Ascending aorta (tissue), 2 donors: Measurements from ENCODE around the gene GPX5. TPM values are rescaled to one million over a fixed set of nuclear protein-coding genes. Genes with fewer than 3 reads are reported as not detected.
"Not testable (repeated sequence)": the region's sequence is repeated elsewhere in the genome, so short reads cannot be mapped to it uniquely, and the experiment has no call there.

Experiments
- DNase-seq, 2 donors: peaks; one replicate each; pipeline ENCODE4 v3.0.0-alpha.2; 2019; ENCODE audit warnings: low spot score in 2 of 2
- H3K27ac ChIP-seq, 2 donors: fragments of 200-600 bp; sonication (generic); one replicate each; pipeline ENCODE4 v1.5.1; 2016 to 2017; ENCODE audit warnings: mild to moderate bottlenecking in 1 of 2
- H3K27me3 ChIP-seq: fragments of 200-600 bp; sonication (generic); one replicate; pipeline ENCODE4 v1.5.1; 2017
- H3K36me3 ChIP-seq, 2 donors: fragments of 200-600 bp; sonication (generic); one replicate each; pipeline ENCODE4 v1.5.1; 2016
- H3K4me1 ChIP-seq, 2 donors: fragments of 200-600 bp; sonication (generic); one replicate each; pipeline ENCODE4 v1.5.1; 2016 to 2017; ENCODE audit warnings: mild to moderate bottlenecking in 1 of 2
- H3K4me3 ChIP-seq, 2 donors: fragments of 200-600 bp; sonication (generic); one replicate each; pipeline ENCODE4 v1.5.1; 2016 to 2017; ENCODE audit warnings: mild to moderate bottlenecking in 1 of 2
- H3K9me3 ChIP-seq, 2 donors: fragments of 200-600 bp; sonication (generic); one replicate each; pipeline ENCODE4 v1.5.1; 2016
- CTCF ChIP-seq, 3 experiments: fragments of 200-600 bp in 2 of 3; fragments of 450-650 bp in 1 of 3; sonication (generic) in 2 of 3; IDR thresholded peaks; one replicate each; pipeline ENCODE4 v1.5.1; 2016 to 2019; ENCODE audit warnings: antibody characterized with exemption in 3 of 3, mild to moderate bottlenecking in 1 of 3, moderate library complexity in 1 of 3
- intact Hi-C: fragments of 100-400 bp; cut with DNase I; formaldehyde crosslinking; loops from one replicate; pipeline ENCODE4 v1.15.1; 2023
- total RNA-seq: library from RNA; depleted of rRNA; stranded (reverse); fragments of >200 nt; gene quantifications from one replicate; pipeline ENCODE4 v1.1.0, GENCODE V29; 2016

The GPX5 gene
- total RNA-seq, 1 donor from 2014 or later: not detected

- Histone ChIP-seq H3K27me3 (no peaks in the 10 kb centered on the region), H3K36me3 (no peaks in the 10 kb centered on the region), H3K9me3 (no peaks in the 10 kb centered on the region), H3K4me1 (no peaks in the 10 kb centered on the region), H3K4me3 (no peak overlapping the region), H3K27ac (no peak overlapping the region)
- intact Hi-C loops: no loop called here
- TF ChIP-seq CTCF (IDR thresholded peaks at IDR 0.05): no peak
- no peak for DNase-seq
These were observed 29.4 kb upstream of the GPX5 start for GRCh38 chr6:28496099-28496779.

GRCh38 chr6:28497306-28497705, 28.4 kb upstream of the GPX5 start:
- Histone ChIP-seq H3K27me3 (no peaks in the 10 kb centered on the region), H3K4me3 (no peak overlapping the region), H3K4me1 (no peaks in the 10 kb centered on the region), H3K36me3 (no peaks in the 10 kb centered on the region), H3K9me3 (no peaks in the 10 kb centered on the region), H3K27ac (no peak overlapping the region)
- TF ChIP-seq CTCF (IDR thresholded peaks at IDR 0.05): no peak
- intact Hi-C loops: no loop called here
- no peak for DNase-seq

GRCh38 chr6:28497893-28498292, 27.8 kb upstream of the GPX5 start:
- intact Hi-C loops: no loop called here
- Histone ChIP-seq H3K9me3 (no peaks in the 10 kb centered on the region), H3K4me3 (no peak overlapping the region), H3K27me3 (no peaks in the 10 kb centered on the region), H3K27ac (no peak overlapping the region), H3K36me3 (no peaks in the 10 kb centered on the region), H3K4me1 (no peaks in the 10 kb centered on the region)
- no peak for TF ChIP-seq CTCF (IDR thresholded peaks at IDR 0.05)
- DNase-seq: no peak

- no peaks in the 10 kb centered on the region for H3K9me3 ChIP-seq
- no peak overlapping the region for H3K4me3 ChIP-seq
- H3K36me3 ChIP-seq: no peaks in the 10 kb centered on the region
- no peaks in the 10 kb centered on the region for H3K4me1 ChIP-seq
- TF ChIP-seq CTCF (IDR thresholded peaks at IDR 0.05): no peak
- no peaks in the 10 kb centered on the region for H3K27me3 ChIP-seq
- DNase-seq: no peak
- intact Hi-C loops: no loop called here
- H3K27ac ChIP-seq: no peak overlapping the region
These were observed 24.4 kb upstream of the GPX5 start for GRCh38 chr6:28501259-28501658.

GRCh38 chr6:28502136-28502535, 23.5 kb upstream of the GPX5 start:
- H3K36me3 ChIP-seq, intact Hi-C loops, DNase-seq, H3K4me3 ChIP-seq, H3K9me3 ChIP-seq, H3K4me1 ChIP-seq, H3K27me3 ChIP-seq, H3K27ac ChIP-seq: not testable (repeated sequence)

- H3K36me3 ChIP-seq, H3K4me1 ChIP-seq, H3K27me3 ChIP-seq, DNase-seq, H3K27ac ChIP-seq, H3K9me3 ChIP-seq, intact Hi-C loops, H3K4me3 ChIP-seq: not testable (repeated sequence)
These were observed 22.9 kb upstream of the GPX5 start for GRCh38 chr6:28502709-28503305.
